Endodermal cell (in vitro differentiated cells): ENCODE measurements around the gene GRP. TPM values are rescaled to one million over a fixed set of nuclear protein-coding genes. Genes with fewer than 3 reads are reported as not detected.
"Not testable (repeated sequence)": the region's sequence is repeated elsewhere in the genome, so short reads cannot be mapped to it uniquely, and the experiment has no call there.

Source experiments
- DNase-seq: peaks from one replicate; pipeline ENCODE4 v3.0.0-alpha.2; 2017
- H3K27ac ChIP-seq: 2 replicates; pipeline ENCODE4 v1.5.1; 2013; ENCODE audit warnings: mild to moderate bottlenecking, low read depth, low read length, moderate library complexity
- H3K27me3 ChIP-seq: 2 replicates; pipeline ENCODE4 v1.6.1; 2013; ENCODE audit warnings: mild to moderate bottlenecking, low read length, moderate library complexity; ENCODE audit not compliant: insufficient read depth, control insufficient read depth, poor library complexity, severe bottlenecking
- H3K36me3 ChIP-seq: 2 replicates; pipeline ENCODE4 v1.7.0; 2013; ENCODE audit warnings: mild to moderate bottlenecking, low read length, moderate library complexity; ENCODE audit not compliant: control insufficient read depth, insufficient read depth
- H3K4me1 ChIP-seq: one replicate; pipeline ENCODE4 v1.7.0; 2013; ENCODE audit warnings: low read length; ENCODE audit not compliant: control insufficient read depth, insufficient read depth
- H3K4me3 ChIP-seq: 2 replicates; pipeline ENCODE4 v1.5.1; 2013; ENCODE audit warnings: mild to moderate bottlenecking, low read length, moderate library complexity
- H3K9ac ChIP-seq: 2 replicates; pipeline ENCODE4 v1.6.1; 2013; ENCODE audit warnings: mild to moderate bottlenecking, low read length, moderate library complexity; ENCODE audit not compliant: poor library complexity, severe bottlenecking; ENCODE audit errors: extremely low read depth
- H3K9me3 ChIP-seq: 2 replicates; pipeline ENCODE4 v1.6.1; 2013; ENCODE audit warnings: mild to moderate bottlenecking, low read length, moderate library complexity; ENCODE audit not compliant: control insufficient read depth
- H3K27ac Mint-ChIP-seq: 2 replicates; pipeline ENCODE4 v1.8.0; 2020; ENCODE audit warnings: mixed read lengths
- H3K27me3 Mint-ChIP-seq: 2 replicates; pipeline ENCODE4 v1.8.0; 2021; ENCODE audit warnings: mild to moderate bottlenecking, mixed read lengths; ENCODE audit not compliant: insufficient read depth
- H3K36me3 Mint-ChIP-seq: 2 replicates; pipeline ENCODE4 v1.8.0; 2020; ENCODE audit warnings: low read depth, mixed read lengths
- H3K4me1 Mint-ChIP-seq: 2 replicates; pipeline ENCODE4 v1.8.0; 2020; ENCODE audit warnings: mixed read lengths
- H3K4me3 Mint-ChIP-seq: 2 replicates; pipeline ENCODE4 v1.8.0; 2020; ENCODE audit warnings: mild to moderate bottlenecking, moderate library complexity, mixed read lengths
- H3K9me3 Mint-ChIP-seq: 2 replicates; pipeline ENCODE4 v1.8.0; 2020; ENCODE audit warnings: mild to moderate bottlenecking, mixed read lengths
- WGBS, 2 experiments: methylation state at CpG; one replicate each; pipeline versions ENCODE4 v1.1.5 to v1.1.7; 2013; ENCODE audit warnings: missing lambda C conversion rate in 2 of 2, mixed read lengths in 1 of 2; ENCODE audit not compliant: insufficient coverage in 1 of 2, insufficient read length in 1 of 2; 5-methylcytosine and 5-hydroxymethylcytosine counted together
- total RNA-seq, 2 donors: library from RNA; stranded (reverse); fragmentation: NEBNext Ultra II Directional in 1 of 2; extraction: Animal tissue kit (Norgen Biotek cat#: 25700) in 1 of 2; gene quantifications; 2 replicates in 1 of 2; 3 replicates in 1 of 2; pipeline ENCODE4 v1.2.1, GENCODE V29; 2021
- TF ChIP-seq, protein P1 (sequence below): fragments of 200-600 bp; sonication (generic); conservative IDR thresholded peaks from 2 replicates; pipeline ENCODE4 v1.5.0; 2021; ENCODE audit warnings: antibody characterized with exemption, mild to moderate bottlenecking

The GRP gene
- total RNA-seq, 2 donors from 2014 or later: 4.4 to 6.5 TPM

DNA sequence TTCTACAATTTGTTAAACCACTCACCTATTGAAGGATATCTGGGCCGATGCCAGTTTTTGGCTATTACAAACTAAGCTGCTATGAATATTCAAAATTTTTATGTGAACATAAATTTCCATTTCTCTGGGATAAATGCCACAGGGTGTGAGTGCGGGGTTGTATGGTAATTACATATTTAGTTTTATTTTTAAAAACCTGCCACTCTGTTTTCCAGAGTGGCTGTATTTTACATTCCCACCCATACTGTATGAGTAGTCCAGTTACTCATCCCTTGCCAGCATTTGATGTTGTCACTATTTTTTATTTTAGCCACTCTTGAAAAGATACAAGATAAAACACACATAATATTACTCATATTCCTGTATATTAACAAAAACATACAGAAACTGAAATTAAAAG is 22.9 kb downstream of the GRP start:
- Histone ChIP-seq H3K4me3 (no peak overlapping the region), H3K27me3 (no peaks in the 10 kb centered on the region), H3K4me1 (peaks cover 4% of the 10 kb centered on the region), H3K9me3 (peaks cover 9% of the 10 kb centered on the region), H3K36me3 (no peaks in the 10 kb centered on the region), H3K9ac (no peak overlapping the region), H3K27ac (no peak overlapping the region)
- Mint-ChIP-seq H3K9me3 (no peaks in the 10 kb centered on the region), H3K4me3 (no peak overlapping the region), H3K4me1 (peaks cover 30% of the 10 kb centered on the region), H3K36me3 (no peaks in the 10 kb centered on the region), H3K27me3 (peaks cover 10% of the 10 kb centered on the region), H3K27ac (no peak overlapping the region)
- WGBS, 2 experiments: no CpG with 5 or more reads among the region's 2 CpGs
- DNase-seq: no peak
- TF ChIP-seq, protein P1, sequence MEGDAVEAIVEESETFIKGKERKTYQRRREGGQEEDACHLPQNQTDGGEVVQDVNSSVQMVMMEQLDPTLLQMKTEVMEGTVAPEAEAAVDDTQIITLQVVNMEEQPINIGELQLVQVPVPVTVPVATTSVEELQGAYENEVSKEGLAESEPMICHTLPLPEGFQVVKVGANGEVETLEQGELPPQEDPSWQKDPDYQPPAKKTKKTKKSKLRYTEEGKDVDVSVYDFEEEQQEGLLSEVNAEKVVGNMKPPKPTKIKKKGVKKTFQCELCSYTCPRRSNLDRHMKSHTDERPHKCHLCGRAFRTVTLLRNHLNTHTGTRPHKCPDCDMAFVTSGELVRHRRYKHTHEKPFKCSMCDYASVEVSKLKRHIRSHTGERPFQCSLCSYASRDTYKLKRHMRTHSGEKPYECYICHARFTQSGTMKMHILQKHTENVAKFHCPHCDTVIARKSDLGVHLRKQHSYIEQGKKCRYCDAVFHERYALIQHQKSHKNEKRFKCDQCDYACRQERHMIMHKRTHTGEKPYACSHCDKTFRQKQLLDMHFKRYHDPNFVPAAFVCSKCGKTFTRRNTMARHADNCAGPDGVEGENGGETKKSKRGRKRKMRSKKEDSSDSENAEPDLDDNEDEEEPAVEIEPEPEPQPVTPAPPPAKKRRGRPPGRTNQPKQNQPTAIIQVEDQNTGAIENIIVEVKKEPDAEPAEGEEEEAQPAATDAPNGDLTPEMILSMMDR: no peak

DNA sequence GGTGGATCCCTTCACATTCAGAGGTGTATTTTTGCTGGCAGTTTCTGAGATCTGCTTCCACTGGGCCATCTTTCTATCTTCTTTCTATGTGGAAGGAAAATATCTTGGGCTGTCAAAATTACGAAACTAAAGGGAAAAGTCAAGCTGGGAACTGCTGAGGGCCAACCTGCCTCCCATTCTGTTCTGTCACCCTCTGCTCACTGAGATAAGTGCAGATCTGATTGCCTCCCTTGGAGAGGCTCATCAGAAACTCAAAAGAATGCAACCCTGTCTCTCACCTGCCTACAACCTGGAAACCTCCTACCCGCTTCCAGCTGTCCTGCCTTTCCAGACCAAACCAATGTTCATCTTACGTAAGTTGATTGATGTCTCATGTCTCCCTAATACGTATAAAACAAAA is 26.8 kb downstream of the GRP start:
- peaks cover 36% of the 10 kb centered on the region for H3K4me1 Mint-ChIP-seq
- no peaks in the 10 kb centered on the region for H3K36me3 Mint-ChIP-seq
- Histone ChIP-seq H3K4me1 (peaks cover 7% of the 10 kb centered on the region), H3K36me3 (no peaks in the 10 kb centered on the region), H3K9me3 (peaks cover 5% of the 10 kb centered on the region), H3K27ac (no peak overlapping the region), H3K4me3 (peak overlapping the region; percentile 46), H3K9ac (no peak overlapping the region), H3K27me3 (no peaks in the 10 kb centered on the region)
- H3K27me3 Mint-ChIP-seq: peaks cover 23% of the 10 kb centered on the region
- WGBS, 2 experiments: 25 to 40% methylated on average over 3 to 4 of the region's 4 CpGs
- peak; percentile 73 for DNase-seq
- peak overlapping the region; percentile 82 for H3K27ac Mint-ChIP-seq
- no peaks in the 10 kb centered on the region for H3K9me3 Mint-ChIP-seq
- TF ChIP-seq, protein P1: no peak
- H3K4me3 Mint-ChIP-seq: peak overlapping the region; percentile 10

DNA sequence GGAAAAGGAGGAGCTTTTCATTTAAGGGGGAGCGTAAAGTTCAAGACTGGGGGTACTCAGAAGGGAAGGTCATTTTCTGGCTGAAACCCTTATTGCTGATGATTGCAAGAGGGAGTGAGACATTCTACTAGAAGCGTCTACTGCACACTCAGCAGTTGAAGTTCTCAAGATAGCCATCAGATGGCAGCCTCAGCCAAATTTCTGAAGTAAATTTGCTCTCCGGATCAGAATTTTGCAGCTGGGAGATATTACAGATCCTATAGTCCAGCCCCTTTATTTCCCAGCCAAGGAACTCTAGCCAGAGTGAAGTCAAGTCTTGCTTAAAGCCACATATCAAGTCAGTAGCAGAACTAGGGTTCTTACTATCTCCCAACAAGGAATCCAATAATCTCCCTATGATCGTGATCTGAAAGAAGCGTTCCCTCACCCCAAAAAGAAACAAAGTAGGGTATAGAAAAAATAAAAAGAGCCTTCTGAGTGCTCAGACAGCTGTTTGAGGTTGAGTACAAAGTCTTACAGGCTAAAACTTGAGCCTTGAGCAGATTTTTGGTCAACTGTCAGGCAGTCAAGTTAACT is 29.3 kb downstream of the GRP start:
- Mint-ChIP-seq H3K36me3 (no peaks in the 10 kb centered on the region), H3K9me3 (peaks cover 6% of the 10 kb centered on the region), H3K27ac (no peak overlapping the region), H3K27me3 (peaks cover 41% of the 10 kb centered on the region), H3K4me1 (peaks cover 35% of the 10 kb centered on the region), H3K4me3 (no peak overlapping the region)
- peaks cover 7% of the 10 kb centered on the region for H3K4me1 ChIP-seq
- H3K27me3 ChIP-seq: peaks cover 9% of the 10 kb centered on the region
- H3K9ac ChIP-seq: no peak overlapping the region
- WGBS, 2 experiments: 8 to 39% methylated on average over 3 to 5 of the region's 5 CpGs
- no peaks in the 10 kb centered on the region for H3K36me3 ChIP-seq
- H3K4me3 ChIP-seq: no peak overlapping the region
- TF ChIP-seq, protein P1: peak; percentile 88
- peak; percentile 87 for DNase-seq
- peaks cover 4% of the 10 kb centered on the region for H3K9me3 ChIP-seq
- no peak overlapping the region for H3K27ac ChIP-seq

DNA sequence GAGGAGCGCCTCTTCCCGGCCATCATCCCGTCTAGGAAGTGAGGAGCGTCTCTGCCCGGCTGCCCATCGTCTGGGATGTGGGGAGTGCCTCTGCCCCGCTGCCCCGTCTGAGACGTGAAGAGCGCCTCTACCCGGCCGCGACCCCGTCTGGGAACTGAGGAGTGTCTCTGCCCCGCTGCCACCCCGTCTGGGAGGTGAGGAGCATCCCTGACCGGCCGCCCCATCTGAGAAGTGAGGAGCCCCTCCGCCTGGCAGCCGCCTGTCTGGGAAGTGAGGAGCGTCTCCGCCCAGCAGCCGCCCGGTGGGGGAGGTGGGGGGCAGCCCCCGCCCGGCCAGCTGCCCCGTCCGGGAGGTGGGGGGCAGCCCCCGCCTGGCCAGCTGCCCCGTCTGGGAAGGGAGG is 35.5 kb downstream of the GRP start:
- H3K27ac Mint-ChIP-seq, H3K9ac ChIP-seq, H3K4me1 Mint-ChIP-seq, H3K36me3 Mint-ChIP-seq, H3K27ac ChIP-seq, H3K4me3 Mint-ChIP-seq, H3K4me3 ChIP-seq, H3K9me3 ChIP-seq, DNase-seq, H3K36me3 ChIP-seq, H3K4me1 ChIP-seq: not testable (repeated sequence)
- peaks cover 13% of the 10 kb centered on the region for H3K27me3 ChIP-seq
- H3K27me3 Mint-ChIP-seq: peaks cover 73% of the 10 kb centered on the region
- peaks cover 47% of the 10 kb centered on the region for H3K9me3 Mint-ChIP-seq
- WGBS, 2 experiments: 79 to 85% methylated on average over 4 to 28 of the region's 30 CpGs

DNA sequence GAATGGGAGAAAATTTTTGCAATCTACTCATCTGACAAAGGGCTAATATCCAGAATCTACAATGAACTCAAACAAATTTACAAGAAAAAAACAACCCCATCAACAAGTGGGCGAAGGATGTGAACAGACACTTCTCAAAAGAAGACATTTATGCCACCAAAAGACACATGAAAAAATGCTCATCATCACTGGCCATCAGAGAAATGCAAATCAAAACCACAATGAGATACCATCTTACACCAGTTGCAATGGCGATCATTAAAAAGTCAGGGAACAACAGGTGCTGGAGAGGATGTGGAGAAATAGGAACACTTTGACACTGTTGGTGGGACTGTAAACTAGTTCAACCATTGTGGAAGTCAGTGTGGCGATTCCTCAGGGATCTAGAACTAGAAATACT is 41.9 kb downstream of the GRP start:
- H3K27me3 Mint-ChIP-seq: peaks cover 97% of the 10 kb centered on the region
- H3K27ac Mint-ChIP-seq: not testable (repeated sequence)
- H3K9me3 Mint-ChIP-seq: peaks cover 29% of the 10 kb centered on the region

More for the DNA sequence above, 41.9 kb downstream of the GRP start:
- 60 to 100% methylated on average over 1 of the region's 3 CpGs for WGBS, 2 experiments
- Histone ChIP-seq H3K9me3 (peaks cover 10% of the 10 kb centered on the region), H3K27me3 (peaks cover 52% of the 10 kb centered on the region)
- H3K36me3 Mint-ChIP-seq, H3K4me3 ChIP-seq, H3K9ac ChIP-seq, H3K4me1 Mint-ChIP-seq, H3K27ac ChIP-seq, H3K4me1 ChIP-seq, H3K4me3 Mint-ChIP-seq, DNase-seq, H3K36me3 ChIP-seq: not testable (repeated sequence)
